ENCODE data around the gene CAMK1D. TPM values are rescaled to one million over a fixed set of nuclear protein-coding genes. Genes with fewer than 3 reads are reported as not detected.

Gene CAMK1D
- total and polyA plus RNA-seq, 2 donors (not counting 3 experiments of a cell fraction or from before 2014, with no cell fraction given), result 0.37 to 4.2 TPM

GRCh38 chr10:12844811-12845483 is 495.6 kb downstream of the CAMK1D start:
- ChIA-PET POLR2A (no interaction called here), CTCF (interaction anchor here (0.9 to 3.1 kb wide), 5 partner anchors 9 to 133 kb away, joined by 3 to 22 read pairs (median 5); no protein-coding TSS in a partner anchor)
- no TSS peak for BruUV-seq (replicated peaks)
- intact Hi-C loops (cut with micrococcal nuclease), result loop anchor here (1.0 to 5.0 kb wide), 7 partner anchors 43 to 255 kb away; partner anchors contain the start of gene OPTN
- dilution Hi-C loops (cut with MboI; ENCODE audit: extremely low pct_ligation_motif_present, low sequenced_read_pairs), result no loop called here
- H3K27ac ChIP-seq (ENCODE audit: insufficient read depth, low read depth, low read length), result peak overlapping the region; percentile 96
- FAIRE-seq (peak; percentile 100), DNase-seq (ENCODE audit: low read depth, low spot score) (peak; percentile 98)
- H3K9me1 ChIP-seq (replicated peaks; ENCODE audit: control insufficient read depth, extremely low read depth, insufficient read depth, low read length), result no peaks in the 10 kb centered on the region
- peaks cover 30% of the 10 kb centered on the region for H3K4me1 ChIP-seq (ENCODE audit: control insufficient read depth, extremely low read depth, insufficient read depth, low read length)
- peak overlapping the region; percentile 84 for H3K4me2 ChIP-seq (ENCODE audit: insufficient read depth, low read length)
- TF ChIP-seq MYC (IDR thresholded peaks at IDR 0.05; ENCODE audit: low read depth, low read length) (no peak), EZH2 (IDR thresholded peaks at IDR 0.05; ENCODE audit: borderline replicate concordance, low read depth, low read length, severe bottlenecking) (no peak), POLR2A (IDR thresholded peaks at IDR 0.05; ENCODE audit: low read depth, low read length) (peak; percentile 56), JUN (IDR thresholded peaks at IDR 0.05; ENCODE audit: borderline replicate concordance, insufficient read depth, insufficient read length, low read depth) (peak; percentile 92), MAX (IDR thresholded peaks at IDR 0.05; ENCODE audit: insufficient read depth, insufficient read length) (no peak), CTCF (IDR thresholded peaks at IDR 0.05; ENCODE audit: extremely low read depth in 1 of 2, insufficient read depth in 1 of 2, low read depth in 1 of 2, low read length in 2 of 2) (no peak), FOS (IDR thresholded peaks at IDR 0.05; ENCODE audit: borderline replicate concordance, insufficient read depth, low read length) (peak; percentile 85), GATA2 (IDR thresholded peaks at IDR 0.05; ENCODE audit: insufficient read depth, insufficient read length, low read depth, low read length) (peak; percentile 65), POLR2AphosphoS5 (IDR thresholded peaks at IDR 0.05; ENCODE audit: insufficient read depth, low read depth, low read length) (peak; percentile 78)
- H3K4me3 ChIP-seq (replicated peaks in 1 of 3; ENCODE audit: insufficient read depth in 1 of 3, low read depth in 1 of 3, low read length in 3 of 3), result peak overlapping the region in 1 of 3 experiments; percentile 12
- no peaks in the 10 kb centered on the region for H4K20me1 ChIP-seq (replicated peaks; ENCODE audit: control insufficient read depth, extremely low read depth, insufficient read depth, low read length)
- H3K27me3 ChIP-seq (ENCODE audit: control insufficient read depth in 2 of 2, insufficient read depth in 2 of 2, low read length in 2 of 2), result no peaks in the 10 kb centered on the region
- H3K9me3 ChIP-seq (replicated peaks; ENCODE audit: control insufficient read depth, insufficient read depth, low read length), result no peaks in the 10 kb centered on the region
- H3K36me3 ChIP-seq (ENCODE audit: control insufficient read depth in 2 of 2, extremely low read depth in 1 of 2, insufficient read depth in 2 of 2, low read length in 2 of 2), result no peaks in the 10 kb centered on the region
- peak overlapping the region; percentile 84 for H2AFZ ChIP-seq (ENCODE audit: low read depth, low read length)
- H3K9ac ChIP-seq (replicated peaks; ENCODE audit: extremely low read depth, insufficient read depth, low read length), result peak overlapping the region; percentile 78
- no peaks in the 10 kb centered on the region for H3K79me2 ChIP-seq (ENCODE audit: control insufficient read depth, insufficient read depth, low read length)

Measured in endothelial cell of umbilical vein (primary cell).